ENCODE results near the gene TAAR5. TPM values are rescaled to one million over a fixed set of nuclear protein-coding genes. Genes with fewer than 3 reads are reported as not detected.

TAAR5 gene
- total and polyA plus RNA-seq, 10 of the 15 experiments (the other 5 are each of a cell fraction or from before 2014, with no cell fraction given) = not detected

DNA sequence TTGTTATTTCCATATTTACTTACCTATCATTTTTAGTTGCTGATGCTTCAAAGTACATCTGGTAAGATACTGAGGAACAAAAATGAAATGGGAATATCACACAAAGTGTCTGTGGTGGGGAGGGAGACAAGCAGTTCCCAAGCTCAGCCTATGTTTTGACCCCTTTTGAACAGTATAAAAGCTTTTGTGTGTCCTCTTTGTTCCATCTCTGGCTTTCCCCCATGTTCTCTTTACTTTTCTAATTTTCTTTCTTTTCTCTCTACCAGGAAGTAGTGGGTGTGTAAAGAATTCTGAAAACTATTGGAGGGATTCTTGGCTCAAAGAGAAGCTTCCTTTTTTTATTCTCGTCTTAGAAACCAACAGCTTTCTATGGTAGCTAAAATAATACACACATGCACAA is 27.1 kb upstream of the TAAR5 start:
- RAD21 ChIA-PET (ENCODE audit: unreplicated experiment) = no interaction called here
- no peaks in the 10 kb centered on the region for H3K9me3 ChIP-seq (replicated peaks; ENCODE audit: control insufficient read depth, insufficient read depth, low read length)
- H4K20me1 ChIP-seq (ENCODE audit: control insufficient read depth, insufficient read depth) = no peaks in the 10 kb centered on the region
- CTCF ChIA-PET = interaction anchor here (0.7 to 1.8 kb wide), 2 partner anchors 9 to 86 kb away, joined by 3 to 5 read pairs; no protein-coding TSS in a partner anchor
- H3K27me3 ChIP-seq (replicated peaks in 1 of 2; ENCODE audit: control insufficient read depth in 2 of 2, insufficient read depth in 2 of 2, low read length in 1 of 2) = no peaks in the 10 kb centered on the region; a peak in 1 of 4 replicates
- H3K36me3 ChIP-seq (ENCODE audit: control insufficient read depth in 2 of 2, insufficient read depth in 2 of 2, low read length in 1 of 2) = no peaks in the 10 kb centered on the region
- no peak overlapping the region for H3K4me2 ChIP-seq (ENCODE audit: control insufficient read depth, insufficient read depth)
- SMC1A ChIA-PET (ENCODE audit: uncharacterized antibody, unreplicated experiment) = interaction anchor here (0.8 kb wide), 1 partner anchor 16 kb away, joined by 3 read pairs; no protein-coding TSS in a partner anchor
- no peak for ATAC-seq
- FAIRE-seq = no peak
- POLR2A ChIA-PET = no interaction called here
- no peak overlapping the region for H3K27ac ChIP-seq (ENCODE audit: control insufficient read depth, insufficient read depth)
- no peak overlapping the region for H2AFZ ChIP-seq (ENCODE audit: control insufficient read depth, low read depth, low read length)
- 0% methylated on average over 1 of the region's 1 CpG for WGBS (ENCODE audit: insufficient coverage, insufficient replicate concordance, low lambda C conversion rate, missing lambda C conversion rate)
- BruUV-seq (replicated peaks) = no TSS peak
- in situ Hi-C loops (cut with MboI) (no loop called here), intact Hi-C loops (cut with micrococcal nuclease; ENCODE audit: unreplicated experiment) (no loop called here)
- H3K9ac ChIP-seq (ENCODE audit: control insufficient read depth, insufficient read depth, low read length) = no peak overlapping the region
- DNase-seq (ENCODE audit: low read depth, low spot score) = no peak
- no peaks in the 10 kb centered on the region for H3K4me1 ChIP-seq (ENCODE audit: control insufficient read depth, insufficient read depth, low read length)
- H3K4me3 ChIP-seq = no peak overlapping the region
- H3K79me2 ChIP-seq (ENCODE audit: control insufficient read depth, insufficient read depth, low read length) = no peaks in the 10 kb centered on the region
- TF ChIP-seq, protein P1, sequence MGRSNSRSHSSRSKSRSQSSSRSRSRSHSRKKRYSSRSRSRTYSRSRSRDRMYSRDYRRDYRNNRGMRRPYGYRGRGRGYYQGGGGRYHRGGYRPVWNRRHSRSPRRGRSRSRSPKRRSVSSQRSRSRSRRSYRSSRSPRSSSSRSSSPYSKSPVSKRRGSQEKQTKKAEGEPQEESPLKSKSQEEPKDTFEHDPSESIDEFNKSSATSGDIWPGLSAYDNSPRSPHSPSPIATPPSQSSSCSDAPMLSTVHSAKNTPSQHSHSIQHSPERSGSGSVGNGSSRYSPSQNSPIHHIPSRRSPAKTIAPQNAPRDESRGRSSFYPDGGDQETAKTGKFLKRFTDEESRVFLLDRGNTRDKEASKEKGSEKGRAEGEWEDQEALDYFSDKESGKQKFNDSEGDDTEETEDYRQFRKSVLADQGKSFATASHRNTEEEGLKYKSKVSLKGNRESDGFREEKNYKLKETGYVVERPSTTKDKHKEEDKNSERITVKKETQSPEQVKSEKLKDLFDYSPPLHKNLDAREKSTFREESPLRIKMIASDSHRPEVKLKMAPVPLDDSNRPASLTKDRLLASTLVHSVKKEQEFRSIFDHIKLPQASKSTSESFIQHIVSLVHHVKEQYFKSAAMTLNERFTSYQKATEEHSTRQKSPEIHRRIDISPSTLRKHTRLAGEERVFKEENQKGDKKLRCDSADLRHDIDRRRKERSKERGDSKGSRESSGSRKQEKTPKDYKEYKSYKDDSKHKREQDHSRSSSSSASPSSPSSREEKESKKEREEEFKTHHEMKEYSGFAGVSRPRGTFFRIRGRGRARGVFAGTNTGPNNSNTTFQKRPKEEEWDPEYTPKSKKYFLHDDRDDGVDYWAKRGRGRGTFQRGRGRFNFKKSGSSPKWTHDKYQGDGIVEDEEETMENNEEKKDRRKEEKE (IDR thresholded peaks at IDR 0.05) = no peak
- TF ChIP-seq PAX8 (IDR thresholded peaks at IDR 0.05) (no peak), E4F1 (IDR thresholded peaks at IDR 0.05; ENCODE audit: borderline replicate concordance, partially characterized antibody) (no peak), NR2C1 (IDR thresholded peaks at IDR 0.05) (no peak), TCF12 (IDR thresholded peaks at IDR 0.05; ENCODE audit: low read depth, low read length) (no peak), IRF5 (IDR thresholded peaks at IDR 0.05; ENCODE audit: borderline replicate concordance) (no peak), REST (IDR thresholded peaks at IDR 0.05; ENCODE audit: low read depth, low read length) (no peak), ESRRA (IDR thresholded peaks at IDR 0.05; ENCODE audit: low read length) (no peak)
- TF ChIP-seq, protein P2, sequence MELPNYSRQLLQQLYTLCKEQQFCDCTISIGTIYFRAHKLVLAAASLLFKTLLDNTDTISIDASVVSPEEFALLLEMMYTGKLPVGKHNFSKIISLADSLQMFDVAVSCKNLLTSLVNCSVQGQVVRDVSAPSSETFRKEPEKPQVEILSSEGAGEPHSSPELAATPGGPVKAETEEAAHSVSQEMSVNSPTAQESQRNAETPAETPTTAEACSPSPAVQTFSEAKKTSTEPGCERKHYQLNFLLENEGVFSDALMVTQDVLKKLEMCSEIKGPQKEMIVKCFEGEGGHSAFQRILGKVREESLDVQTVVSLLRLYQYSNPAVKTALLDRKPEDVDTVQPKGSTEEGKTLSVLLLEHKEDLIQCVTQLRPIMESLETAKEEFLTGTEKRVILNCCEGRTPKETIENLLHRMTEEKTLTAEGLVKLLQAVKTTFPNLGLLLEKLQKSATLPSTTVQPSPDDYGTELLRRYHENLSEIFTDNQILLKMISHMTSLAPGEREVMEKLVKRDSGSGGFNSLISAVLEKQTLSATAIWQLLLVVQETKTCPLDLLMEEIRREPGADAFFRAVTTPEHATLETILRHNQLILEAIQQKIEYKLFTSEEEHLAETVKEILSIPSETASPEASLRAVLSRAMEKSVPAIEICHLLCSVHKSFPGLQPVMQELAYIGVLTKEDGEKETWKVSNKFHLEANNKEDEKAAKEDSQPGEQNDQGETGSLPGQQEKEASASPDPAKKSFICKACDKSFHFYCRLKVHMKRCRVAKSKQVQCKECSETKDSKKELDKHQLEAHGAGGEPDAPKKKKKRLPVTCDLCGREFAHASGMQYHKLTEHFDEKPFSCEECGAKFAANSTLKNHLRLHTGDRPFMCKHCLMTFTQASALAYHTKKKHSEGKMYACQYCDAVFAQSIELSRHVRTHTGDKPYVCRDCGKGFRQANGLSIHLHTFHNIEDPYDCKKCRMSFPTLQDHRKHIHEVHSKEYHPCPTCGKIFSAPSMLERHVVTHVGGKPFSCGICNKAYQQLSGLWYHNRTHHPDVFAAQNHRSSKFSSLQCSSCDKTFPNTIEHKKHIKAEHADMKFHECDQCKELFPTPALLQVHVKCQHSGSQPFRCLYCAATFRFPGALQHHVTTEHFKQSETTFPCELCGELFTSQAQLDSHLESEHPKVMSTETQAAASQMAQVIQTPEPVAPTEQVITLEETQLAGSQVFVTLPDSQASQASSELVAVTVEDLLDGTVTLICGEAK (IDR thresholded peaks at IDR 0.05; ENCODE audit: borderline replicate concordance) = no peak

Measured in GM12878 (cell line).